HG03045 (cell line): Measurements from ENCODE around the gene FAM241A.
"Not testable (repeated sequence)": the region's sequence is repeated elsewhere in the genome, so short reads cannot be mapped to it uniquely, and the experiment has no call there.

Source experiments
- ATAC-seq: cut with Tn5 transposase; IDR thresholded peaks from one replicate; pipeline ENCODE4 v1.9.1; 2021; ENCODE audit warnings: mild to moderate bottlenecking, moderate library complexity; ENCODE audit not compliant: unreplicated experiment

Gene FAM241A

DNA sequence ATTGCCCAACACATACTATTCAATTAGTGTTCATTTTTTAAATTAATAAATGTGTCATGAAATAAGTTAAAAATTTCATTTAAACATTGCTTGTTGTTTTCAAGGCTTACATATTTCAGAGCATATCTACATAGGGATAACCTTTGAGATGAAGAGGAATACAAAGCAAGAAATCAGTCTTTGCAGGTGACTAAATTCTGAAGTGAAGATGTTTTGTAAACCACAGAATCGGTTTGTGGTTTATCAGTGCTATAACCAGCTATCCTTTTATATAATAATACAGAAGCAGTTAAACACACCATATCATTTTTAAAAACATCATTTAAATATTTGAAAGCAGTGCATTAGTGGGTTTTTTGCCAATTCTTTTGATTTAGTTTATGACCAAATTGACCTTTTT lies 26.9 kb downstream of the FAM241A start:
- peak; percentile 52 for ATAC-seq

GRCh38 chr4:112173593-112174558 lies 28.6 kb downstream of the FAM241A start:
- ATAC-seq: no peak

DNA sequence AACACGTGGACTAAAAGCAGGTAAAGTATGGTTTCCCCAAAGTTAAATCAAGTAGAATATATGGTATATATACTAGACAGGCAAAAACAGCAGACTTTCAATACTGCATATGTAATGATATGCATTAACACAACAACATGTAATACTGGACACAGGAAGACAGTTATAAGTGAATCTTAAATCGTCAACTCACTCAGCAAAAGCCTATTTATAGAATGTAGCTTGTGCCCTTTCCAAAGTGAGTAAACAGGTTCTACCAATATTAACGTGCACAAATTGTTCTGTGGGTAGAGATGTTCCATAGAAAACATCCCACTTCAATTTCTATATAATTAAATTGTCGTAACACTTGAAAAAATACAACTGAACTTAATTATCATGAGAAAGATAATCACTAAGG lies 30.6 kb downstream of the FAM241A start:
- ATAC-seq: no peak

GRCh38 chr4:112176596-112176995 lies 31.3 kb downstream of the FAM241A start:
- ATAC-seq: no peak

DNA sequence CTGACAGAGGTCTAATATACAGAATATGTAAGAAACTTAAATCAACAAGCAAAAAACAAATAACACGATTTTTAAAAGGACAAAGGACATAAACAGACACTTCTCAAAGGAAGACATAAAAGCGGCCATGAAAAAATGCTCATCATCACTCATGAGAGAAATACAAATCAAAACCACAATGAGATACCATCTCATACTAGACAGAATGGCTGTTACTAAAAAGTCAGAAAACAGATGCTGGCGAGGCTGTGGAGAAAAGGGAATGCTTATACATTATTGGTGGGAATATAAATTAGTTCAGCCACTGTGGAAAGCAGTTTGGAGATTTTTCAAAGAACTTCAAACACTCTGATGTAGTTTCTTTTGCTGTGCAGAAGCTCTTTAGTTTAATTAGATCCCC lies 33.5 kb downstream of the FAM241A start:
- not testable (repeated sequence) for ATAC-seq

- ATAC-seq: no peak
Observed at GRCh38 chr4:112181358-112182000, 36.2 kb downstream of the FAM241A start.

DNA sequence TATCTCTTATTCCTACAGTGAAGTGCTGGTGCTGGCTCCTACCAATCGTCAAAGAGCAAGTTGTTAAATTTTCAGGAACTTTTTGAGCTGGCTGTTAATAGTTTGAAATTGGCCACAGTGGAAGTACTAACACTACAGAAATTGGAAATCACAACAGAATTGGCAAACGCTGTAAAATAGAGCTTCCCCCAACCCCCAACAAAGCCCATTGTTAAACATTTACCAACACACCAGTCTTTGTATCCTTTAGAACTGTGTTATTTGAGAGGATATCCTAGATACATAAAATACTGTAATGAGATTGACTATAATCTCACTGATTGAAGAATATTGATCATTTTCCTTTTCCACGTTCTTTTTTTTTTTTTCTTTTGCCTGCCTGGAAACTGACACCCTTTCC lies 37.4 kb downstream of the FAM241A start:
- ATAC-seq: no peak

DNA sequence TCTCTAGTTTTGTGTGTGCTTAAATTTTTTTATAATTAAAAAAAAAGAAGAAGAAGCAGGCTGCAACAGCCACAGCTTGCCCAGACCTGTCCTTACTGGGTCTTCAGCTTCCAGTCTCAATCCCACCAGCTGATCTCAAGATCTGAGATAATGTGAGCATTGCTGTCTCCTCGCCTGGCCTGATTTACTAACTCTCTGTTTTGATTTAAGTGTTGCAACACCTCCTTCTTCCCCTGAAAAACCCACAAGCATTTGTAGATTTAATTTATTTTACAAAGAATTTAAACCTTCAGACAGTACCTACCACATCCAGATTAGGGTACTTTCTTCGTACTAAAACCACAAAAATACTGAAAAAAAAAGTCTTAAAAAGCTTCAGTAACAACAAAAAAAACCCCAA lies 38.0 kb downstream of the FAM241A start:
- no peak for ATAC-seq

DNA sequence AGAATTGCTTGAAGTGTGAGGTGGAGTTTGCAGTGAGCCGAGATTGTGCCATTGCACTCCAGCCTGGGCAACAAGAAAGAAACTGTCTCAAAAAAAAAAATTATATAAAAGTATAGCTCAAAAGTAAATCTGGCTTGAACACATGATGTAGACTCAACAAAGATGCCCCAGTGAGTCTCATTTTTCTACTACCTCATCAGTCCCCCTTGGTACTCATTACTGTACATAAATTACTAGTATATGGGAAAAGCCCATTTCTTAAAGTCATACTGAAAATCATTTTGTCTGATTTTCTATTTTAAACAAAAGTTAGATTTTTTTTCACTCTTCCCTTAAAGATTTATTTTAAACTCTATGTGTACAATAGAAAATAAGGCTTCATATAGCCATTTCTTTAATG lies 39.2 kb downstream of the FAM241A start:
- no peak for ATAC-seq

- ATAC-seq: peak; percentile 70
Observed at GRCh38 chr4:112185334-112185733, 40.1 kb downstream of the FAM241A start.

DNA sequence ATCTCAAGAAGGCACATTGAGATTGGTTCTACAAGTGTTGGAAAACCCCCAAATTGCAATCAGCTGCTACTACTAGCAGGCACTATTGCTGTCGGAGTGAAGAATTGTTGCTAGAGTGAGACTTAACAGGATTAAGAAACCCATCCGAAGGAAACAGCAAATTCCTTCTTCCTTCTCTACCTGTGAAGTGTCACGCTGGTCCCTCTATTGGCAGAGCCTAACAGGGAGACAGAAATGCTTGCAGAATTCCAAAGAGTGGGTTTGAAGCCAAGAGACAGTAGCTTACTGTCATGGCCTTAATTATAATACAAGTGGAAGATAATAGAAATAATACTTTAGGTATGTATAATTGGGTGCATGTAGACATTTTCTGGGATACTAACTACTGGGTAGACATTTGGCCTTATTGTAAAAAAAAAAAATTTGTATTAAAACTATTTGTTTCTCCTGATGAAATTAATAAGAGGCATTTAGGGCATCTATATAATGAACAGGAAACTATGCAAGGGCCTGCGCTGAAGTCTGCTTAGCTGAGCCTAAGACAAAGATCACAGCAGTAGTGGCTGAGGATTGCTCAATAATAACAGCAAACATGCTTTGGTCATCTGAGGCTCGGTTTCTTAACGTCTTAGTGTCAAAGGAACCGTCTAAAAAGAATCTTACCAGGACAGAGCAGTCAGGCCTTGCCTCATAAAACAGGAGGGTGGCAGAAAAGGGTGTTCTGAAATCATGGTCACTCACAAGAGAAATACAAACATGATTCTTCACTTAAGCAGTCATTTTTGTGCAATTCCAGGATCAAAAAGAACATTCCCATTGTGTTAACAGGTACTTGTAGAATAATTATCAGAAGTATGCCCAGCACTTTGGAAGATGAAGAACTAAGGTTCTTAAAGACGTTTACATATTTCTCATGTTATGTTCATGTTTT lies 40.8 kb downstream of the FAM241A start:
- no peak for ATAC-seq

GRCh38 chr4:112189754-112190153 lies 44.5 kb downstream of the FAM241A start:
- ATAC-seq: no peak

DNA sequence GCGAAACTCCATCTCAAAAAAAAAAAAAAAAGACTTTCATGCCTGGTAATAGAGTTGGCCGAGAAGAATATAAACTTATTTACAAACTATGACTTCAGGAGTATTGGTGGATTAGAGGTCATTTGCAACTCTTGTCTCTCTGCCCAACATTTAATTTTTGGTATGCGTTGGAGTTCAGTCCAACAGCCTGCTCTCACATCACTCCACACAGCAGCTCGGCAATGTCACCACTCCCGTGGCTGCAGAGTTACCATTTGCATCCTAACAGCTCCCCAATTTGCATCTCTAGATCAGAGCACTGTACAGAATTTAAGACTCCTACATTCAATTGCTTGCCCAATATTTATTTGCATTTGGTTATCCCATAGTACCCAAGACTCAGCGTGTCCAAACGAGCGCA lies 45.4 kb downstream of the FAM241A start:
- ATAC-seq: no peak

- ATAC-seq: no peak
Observed at GRCh38 chr4:112196461-112196860, 51.2 kb downstream of the FAM241A start.

GRCh38 chr4:112199041-112199440 lies 53.8 kb downstream of the FAM241A start:
- peak; percentile 8 for ATAC-seq

DNA sequence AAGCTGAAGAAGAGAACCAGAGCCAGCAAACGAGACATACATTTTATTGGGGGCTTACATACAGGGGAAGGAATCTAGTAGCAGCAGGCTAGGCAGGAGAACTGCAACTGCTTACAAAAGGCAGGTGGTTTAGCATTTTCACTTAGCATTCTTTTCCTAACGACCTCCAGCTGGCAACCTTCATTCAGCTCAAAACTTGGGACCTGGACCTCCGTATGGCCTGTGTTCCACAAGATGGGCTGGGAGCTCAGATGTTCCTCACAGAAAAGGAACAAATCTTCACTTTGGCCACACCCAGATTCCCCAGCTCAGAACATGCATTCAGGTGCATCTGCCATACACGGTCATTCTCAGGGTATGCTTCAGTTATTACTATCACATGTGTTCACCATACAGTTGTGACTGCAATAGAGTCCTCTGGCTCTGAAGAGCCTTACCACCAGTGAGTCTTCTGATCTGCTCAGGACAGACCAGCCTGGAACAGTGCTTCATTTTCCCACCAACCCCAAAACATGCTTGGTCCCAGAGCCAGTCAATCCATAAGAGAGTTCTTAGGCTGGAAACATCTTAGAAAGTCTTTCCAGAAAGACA lies 56.8 kb downstream of the FAM241A start:
- ATAC-seq: peak; percentile 46

- ATAC-seq: no peak
Observed at GRCh38 chr4:112203593-112203992, 58.3 kb downstream of the FAM241A start.

- no peak for ATAC-seq
Observed at GRCh38 chr4:112206431-112206830, 61.2 kb downstream of the FAM241A start.

- ATAC-seq: not testable (repeated sequence)
Observed at GRCh38 chr4:112208137-112209095, 63.2 kb downstream of the FAM241A start.

- no peak for ATAC-seq
Observed at GRCh38 chr4:112210777-112211176, 65.5 kb downstream of the FAM241A start.
